GM12878 (cell line): ENCODE measurements around the gene RALGAPA2. TPM values are rescaled to one million over a fixed set of nuclear protein-coding genes. Genes with fewer than 3 reads are reported as not detected.

Experiments used
- ATAC-seq: fragments of 200-7000 bp; cut with Tn5 transposase; 3 replicates; pipeline ENCODE4 v1.9.1; 2020; ENCODE audit warnings: mild to moderate bottlenecking, moderate library complexity
- BruUV-seq: library from RNA; stranded (reverse); fragments of 400-500 nt; replicated peaks from 2 replicates; lab custom pipeline; 2021; lab: Mats Ljungman, UMichigan
- CTCF ChIA-PET: fragments of 300-600 bp; sonication (Branson Sonifier 250); formaldehyde crosslinking; extraction: SDS; loops from one replicate; lab custom pipeline; 2021; ENCODE audit warnings: inconsistent platforms; lab: Yijun Ruan, JAX
- POLR2A ChIA-PET: fragments of 350-600 bp; formaldehyde crosslinking; extraction: SDS; loops from one replicate; lab custom pipeline; 2021; ENCODE audit warnings: inconsistent platforms; lab: Charles Lee
- RAD21 ChIA-PET: fragments of 300-600 bp; sonication (Branson Sonifier 250); formaldehyde crosslinking; loops from one replicate; lab custom pipeline; 2023; ENCODE audit warnings: antibody characterized with exemption; ENCODE audit not compliant: unreplicated experiment; lab: Charles Lee
- SMC1A ChIA-PET: fragments of 300-600 bp; sonication (Branson Sonifier 250); formaldehyde crosslinking; loops from one replicate; lab custom pipeline; 2023; ENCODE audit not compliant: unreplicated experiment, uncharacterized antibody; lab: Charles Lee
- DNase-seq: peaks from one replicate; pipeline ENCODE4 v3.0.0-alpha.2; 2011; ENCODE audit warnings: low read depth, low spot score
- FAIRE-seq: peaks from 3 replicates; lab custom pipeline; 2011; peaks lifted over from hg19 to GRCh38; lab: Jason Lieb, UNC
- H2AFZ ChIP-seq: 2 replicates; pipeline ENCODE4 v1.6.0; 2011; ENCODE audit warnings: low read depth, low read length, control low read depth; ENCODE audit not compliant: control insufficient read depth
- H3K27ac ChIP-seq: 2 replicates; pipeline ENCODE4 v1.5.1; 2011; ENCODE audit warnings: control low read depth; ENCODE audit not compliant: control insufficient read depth, insufficient read depth
- H3K27me3 ChIP-seq, 2 experiments: replicated peaks in 1 of 2; 2 replicates each; pipeline versions ENCODE4 v1.6.0 to v1.6.1; 2011; ENCODE audit warnings: low read length in 1 of 2; ENCODE audit not compliant: control insufficient read depth in 2 of 2, insufficient read depth in 2 of 2
- H3K36me3 ChIP-seq, 2 experiments: 2 replicates each; pipeline ENCODE4 v1.5.1; 2011; ENCODE audit warnings: low read length in 1 of 2; ENCODE audit not compliant: control insufficient read depth in 2 of 2, insufficient read depth in 2 of 2
- H3K4me1 ChIP-seq: 2 replicates; pipeline ENCODE4 v1.6.1; 2011; ENCODE audit warnings: mild to moderate bottlenecking, low read length, moderate library complexity, mixed read lengths; ENCODE audit not compliant: control insufficient read depth, insufficient read depth
- H3K4me2 ChIP-seq: 2 replicates; pipeline ENCODE4 v1.6.0; 2011; ENCODE audit warnings: control low read depth; ENCODE audit not compliant: control insufficient read depth, insufficient read depth
- H3K4me3 ChIP-seq: fragments of 200-600 bp; sonication (generic); 2 replicates; pipeline ENCODE4 v1.5.1; 2016
- H3K79me2 ChIP-seq: 2 replicates; pipeline ENCODE4 v1.6.0; 2011; ENCODE audit warnings: low read length; ENCODE audit not compliant: control insufficient read depth, insufficient read depth
- H3K9ac ChIP-seq: 2 replicates; pipeline ENCODE4 v1.8.0; 2011; ENCODE audit warnings: low read length, control low read depth, mixed read lengths; ENCODE audit not compliant: control insufficient read depth, insufficient read depth
- H3K9me3 ChIP-seq: replicated peaks from 3 replicates; pipeline ENCODE4 v1.5.1; 2011; ENCODE audit warnings: mild to moderate bottlenecking, low read length; ENCODE audit not compliant: control insufficient read depth, insufficient read depth
- H4K20me1 ChIP-seq: 2 replicates; pipeline ENCODE4 v1.6.0; 2011; ENCODE audit not compliant: control insufficient read depth, insufficient read depth
- ATF7 ChIP-seq: fragments of 450-650 bp; IDR thresholded peaks from 2 replicates; pipeline ENCODE4 v1.6.1; 2016; ENCODE audit warnings: low read depth, mild to moderate bottlenecking
- CUX1 ChIP-seq: IDR thresholded peaks from 2 replicates; pipeline ENCODE4 v1.6.1; 2012; ENCODE audit warnings: improper control_type of control experiment, low read depth, low read length; ENCODE audit not compliant: insufficient replicate concordance
- DPF2 ChIP-seq: fragments of 450-650 bp; IDR thresholded peaks from 2 replicates; pipeline ENCODE4 v1.6.1; 2017; ENCODE audit warnings: mild to moderate bottlenecking
- E2F4 ChIP-seq: IDR thresholded peaks from 2 replicates; pipeline ENCODE4 v1.6.1; 2012; ENCODE audit warnings: low read depth, low read length, improper control_type of control experiment
- GATAD2B ChIP-seq: fragments of 450-650 bp; conservative IDR thresholded peaks from 2 replicates; pipeline ENCODE4 v1.6.1; 2017; ENCODE audit warnings: low read depth, mild to moderate bottlenecking, moderate library complexity
- KLF5 ChIP-seq: fragments of 450-650 bp; IDR thresholded peaks from 2 replicates; pipeline ENCODE4 v1.6.1; 2014; ENCODE audit warnings: mild to moderate bottlenecking; ENCODE audit not compliant: partially characterized antibody
- NR2F1 ChIP-seq: fragments of 450-650 bp; conservative IDR thresholded peaks from 2 replicates; pipeline ENCODE4 v1.6.1; 2017; ENCODE audit warnings: mild to moderate bottlenecking
- USF1 ChIP-seq: IDR thresholded peaks from 2 replicates; pipeline ENCODE4 v1.6.1; 2011; ENCODE audit warnings: borderline replicate concordance, low read depth, mild to moderate bottlenecking, moderate library complexity, mixed read lengths, low read length; ENCODE audit not compliant: insufficient read depth; ENCODE audit errors: extremely low read length
- ZBTB33 ChIP-seq: fragments of 450-650 bp; IDR thresholded peaks from 2 replicates; pipeline ENCODE4 v1.6.1; 2017; ENCODE audit warnings: mild to moderate bottlenecking
- WGBS: methylation state at CpG from one replicate; pipeline ENCODE4 v1.1.6; 2016; ENCODE audit warnings: low lambda C conversion rate; ENCODE audit not compliant: insufficient replicate concordance, insufficient coverage; ENCODE audit errors: missing lambda C conversion rate; 5-methylcytosine and 5-hydroxymethylcytosine counted together
- in situ Hi-C: fragments of 300-500 bp; cut with MboI; formaldehyde crosslinking; loops from 9 replicates; pipeline ENCODE4 v1.14.3; 2018; ENCODE audit warnings: mixed read lengths
- intact Hi-C: fragments of 100-400 bp; cut with micrococcal nuclease; formaldehyde crosslinking; loops from one replicate; pipeline ENCODE4 v1.14.2; 2022; ENCODE audit not compliant: unreplicated experiment
- polyA plus RNA-seq, 11 experiments: library from polyadenylated mRNA; depleted of rRNA in 4 of 11; unstranded in 6 of 11; stranded (reverse) in 5 of 11; fragments of >200 nt; fragmentation: Nextera tagmentation in 4 of 11; fragmentation: Illumina TruSeq in 1 of 11; extraction: Ambion mirVana in 4 of 11; extraction: Trizol in 1 of 11; gene quantifications; 1 replicate in 1 of 11; 2 replicates in 10 of 11; pipeline versions ENCODE4 v1.2.1 to v1.2.3, GENCODE V29; 2011 to 2016; ENCODE audit warnings: inconsistent platforms in 2 of 11, missing spikeins in 2 of 11, low read depth in 1 of 11
- total RNA-seq, 4 experiments: library from RNA; depleted of rRNA in 3 of 4; stranded (reverse); fragments of >200 nt in 3 of 4; fragmentation: Illumina TruSeq in 1 of 4; extraction: Trizol in 1 of 4; gene quantifications; 2 replicates each; pipeline versions ENCODE4 v1.2.1 to v1.2.3, GENCODE V29; 2013 to 2021

The RALGAPA2 gene
- total and polyA plus RNA-seq, 10 of the 15 experiments (the other 5 are each of a cell fraction or from before 2014, with no cell fraction given) = 2.9 to 29.4 (median 19.6) TPM

- no peak for TF ChIP-seq ATF7
- no peak for TF ChIP-seq ZBTB33
- no peak for TF ChIP-seq GATAD2B
- no peak for TF ChIP-seq DPF2
These were observed 183.6 kb downstream of the RALGAPA2 start (continued) for GRCh38 chr20:20528861-20529260.

GRCh38 chr20:20527661-20528060, 184.8 kb downstream of the RALGAPA2 start:
- SMC1A ChIA-PET = no interaction called here
- intact Hi-C loops (no loop called here), in situ Hi-C loops (no loop called here)
- FAIRE-seq (no peak), ATAC-seq (no peak), DNase-seq (no peak)
- no peak overlapping the region for H3K4me3 ChIP-seq
- no peak overlapping the region for H3K27ac ChIP-seq
- H3K36me3 ChIP-seq = peaks cover 2 to 3% of the 10 kb centered on the region in 2 experiments; a peak in 3 of 4 replicates
- H3K9ac ChIP-seq = no peak overlapping the region
- no peak overlapping the region for H2AFZ ChIP-seq
- no peak overlapping the region for H3K4me2 ChIP-seq
- RAD21 ChIA-PET = no interaction called here
- H3K27me3 ChIP-seq = no peaks in the 10 kb centered on the region
- POLR2A ChIA-PET = no interaction called here
- WGBS = 87% methylated on average over 4 of the region's 4 CpGs
- H3K4me1 ChIP-seq = no peaks in the 10 kb centered on the region
- BruUV-seq = no TSS peak
- no peaks in the 10 kb centered on the region for H3K79me2 ChIP-seq
- no peaks in the 10 kb centered on the region for H4K20me1 ChIP-seq
- CTCF ChIA-PET = no interaction called here
- H3K9me3 ChIP-seq = no peaks in the 10 kb centered on the region
- TF ChIP-seq NR2F1 = no peak
- no peak for TF ChIP-seq CUX1
- TF ChIP-seq KLF5 = no peak
- TF ChIP-seq E2F4 = no peak
- no peak for TF ChIP-seq USF1
